HG02840 (cell line): Measurements from ENCODE around the gene SEC11C.

ENCODE experiments used
- ATAC-seq: cut with Tn5 transposase; IDR thresholded peaks from one replicate; pipeline ENCODE4 v1.9.1; 2021; ENCODE audit warnings: mild to moderate bottlenecking, moderate library complexity, moderate number of reproducible peaks; ENCODE audit not compliant: unreplicated experiment, low FRiP score

SEC11C gene

GRCh38 chr18:59207506-59207905, 67.8 kb downstream of the SEC11C start:
- no peak for ATAC-seq
